Progenitor cell of endocrine pancreas (in vitro differentiated cells): ENCODE results near the gene MISFA. TPM values are rescaled to one million over a fixed set of nuclear protein-coding genes. Genes with fewer than 3 reads are reported as not detected.
A peak's percentile ranks its signal among the peaks of the same experiment; 100 is the strongest.

Source experiments
- DNase-seq: peaks from one replicate; pipeline ENCODE4 v3.0.0; 2021; ENCODE audit warnings: low spot score; ENCODE audit not compliant: unreplicated experiment
- H3K27ac Mint-ChIP-seq: 2 replicates; pipeline ENCODE4 v1.8.0; 2021; ENCODE audit warnings: mild to moderate bottlenecking, moderate library complexity, mixed read lengths
- H3K27me3 Mint-ChIP-seq: 2 replicates; pipeline ENCODE4 v1.8.0; 2021; ENCODE audit warnings: mixed read lengths
- H3K36me3 Mint-ChIP-seq: 2 replicates; pipeline ENCODE4 v1.8.0; 2022; ENCODE audit warnings: mixed read lengths; ENCODE audit not compliant: insufficient read depth
- H3K4me1 Mint-ChIP-seq: 2 replicates; pipeline ENCODE4 v1.8.0; 2021; ENCODE audit warnings: low read depth, mixed read lengths
- H3K4me3 Mint-ChIP-seq: 2 replicates; pipeline ENCODE4 v1.8.0; 2021; ENCODE audit warnings: low read depth, mild to moderate bottlenecking, moderate library complexity, mixed read lengths
- H3K9me3 Mint-ChIP-seq: 2 replicates; pipeline ENCODE4 v1.8.0; 2021; ENCODE audit warnings: low read depth, mixed read lengths
- CTCF ChIP-seq: fragments of 200-600 bp; sonication (generic); IDR thresholded peaks from one replicate; pipeline ENCODE4 v1.5.0; 2021; ENCODE audit warnings: antibody characterized with exemption, mild to moderate bottlenecking; ENCODE audit not compliant: unreplicated experiment
- total RNA-seq: library from RNA; stranded (reverse); gene quantifications from 2 replicates; pipeline ENCODE4 v1.2.1, GENCODE V29; 2021

MISFA gene
- total RNA-seq, 1 donor from 2014 or later, result 8.4 TPM

- Mint-ChIP-seq H3K27me3 (no peaks in the 10 kb centered on the region), H3K27ac (no peak overlapping the region), H3K4me3 (no peak overlapping the region), H3K4me1 (no peaks in the 10 kb centered on the region), H3K36me3 (no peaks in the 10 kb centered on the region), H3K9me3 (no peaks in the 10 kb centered on the region)
- no peak for DNase-seq
- no peak for TF ChIP-seq CTCF
These were observed 24.1 kb downstream of the MISFA start for GRCh38 chr11:18623707-18624106.

GRCh38 chr11:18624161-18624560 lies 24.6 kb downstream of the MISFA start:
- no peak overlapping the region for H3K4me3 Mint-ChIP-seq
- no peaks in the 10 kb centered on the region for H3K27me3 Mint-ChIP-seq
- DNase-seq, result no peak

GRCh38 chr11:18632841-18633240 lies 33.3 kb downstream of the MISFA start:
- no peaks in the 10 kb centered on the region for H3K36me3 Mint-ChIP-seq
- H3K4me3 Mint-ChIP-seq, result peak overlapping the region; percentile 98
- no peak overlapping the region for H3K27ac Mint-ChIP-seq

More at GRCh38 chr11:18624161-18624560, 24.6 kb downstream of the MISFA start:
- Mint-ChIP-seq H3K9me3 (no peaks in the 10 kb centered on the region), H3K36me3 (no peaks in the 10 kb centered on the region), H3K27ac (no peak overlapping the region), H3K4me1 (no peaks in the 10 kb centered on the region)
- TF ChIP-seq CTCF, result no peak

GRCh38 chr11:18633256-18634139 lies 33.9 kb downstream of the MISFA start:
- no peak for DNase-seq
- Mint-ChIP-seq H3K4me3 (peak overlapping the region; percentile 98), H3K36me3 (no peaks in the 10 kb centered on the region), H3K27me3 (peaks cover 13% of the 10 kb centered on the region), H3K9me3 (no peaks in the 10 kb centered on the region), H3K27ac (peak overlapping the region; percentile 99), H3K4me1 (peaks cover 16% of the 10 kb centered on the region)
- TF ChIP-seq CTCF, result no peak

More at GRCh38 chr11:18632841-18633240, 33.3 kb downstream of the MISFA start:
- Mint-ChIP-seq H3K4me1 (peaks cover 16% of the 10 kb centered on the region), H3K9me3 (no peaks in the 10 kb centered on the region), H3K27me3 (peaks cover 13% of the 10 kb centered on the region)
- no peak for DNase-seq
- TF ChIP-seq CTCF, result no peak

GRCh38 chr11:18634140-18635032 lies 34.8 kb downstream of the MISFA start, which contains the start of gene SPTY2D1:
TSS of gene SPTY2D1 (minus strand) at chr11:18634342. CDS start at chr11:18634257, 85 bp downstream.
- peak within 1 kb of the TSS; percentile 98 for H3K4me3 Mint-ChIP-seq
- peak; percentile 91 for DNase-seq
- H3K27ac Mint-ChIP-seq, result peak within 1 kb of the TSS; percentile 99
- H3K36me3 Mint-ChIP-seq, result no peaks in the 10 kb centered on the region
- no peak for TF ChIP-seq CTCF
- peaks cover 16% of the 10 kb centered on the region for H3K4me1 Mint-ChIP-seq
- no peaks in the 10 kb centered on the region for H3K9me3 Mint-ChIP-seq
- peaks cover 13% of the 10 kb centered on the region for H3K27me3 Mint-ChIP-seq
